ENCODE measurements around the gene FOXP1.
"Not testable (repeated sequence)": the region's sequence is repeated elsewhere in the genome, so short reads cannot be mapped to it uniquely, and the experiment has no call there.

The FOXP1 gene

GRCh38 chr3:71451812-71452211 is 131.7 kb downstream of the FOXP1 start:
- no peak for DNase-seq (ENCODE audit: low read depth in 2 of 2)

- DNase-seq (ENCODE audit: low read depth in 2 of 2): no peak
Observed at GRCh38 chr3:71451060-71451459, 132.5 kb downstream of the FOXP1 start.

GRCh38 chr3:71450162-71450561 is 133.4 kb downstream of the FOXP1 start:
- no peak for DNase-seq (ENCODE audit: low read depth in 2 of 2)

GRCh38 chr3:71447803-71448202 is 135.7 kb downstream of the FOXP1 start:
- no peak for DNase-seq (ENCODE audit: low read depth in 2 of 2)

- DNase-seq (ENCODE audit: low read depth in 2 of 2): no peak
Observed at GRCh38 chr3:71447197-71447596, 136.3 kb downstream of the FOXP1 start.

- DNase-seq (ENCODE audit: low read depth in 2 of 2): no peak
Observed at GRCh38 chr3:71446734-71447133, 136.8 kb downstream of the FOXP1 start.

- no peak for DNase-seq (ENCODE audit: low read depth in 2 of 2)
Observed at GRCh38 chr3:71446260-71446659, 137.3 kb downstream of the FOXP1 start.

GRCh38 chr3:71444861-71445259 is 138.7 kb downstream of the FOXP1 start:
- DNase-seq (ENCODE audit: low read depth in 2 of 2): no peak

- DNase-seq (ENCODE audit: low read depth in 2 of 2): no peak
Observed at GRCh38 chr3:71444028-71444860, 139.3 kb downstream of the FOXP1 start.

GRCh38 chr3:71443332-71443731 is 140.2 kb downstream of the FOXP1 start:
- no peak for DNase-seq (ENCODE audit: low read depth in 2 of 2)

GRCh38 chr3:71442652-71443042 is 140.9 kb downstream of the FOXP1 start:
- DNase-seq (ENCODE audit: low read depth in 2 of 2): no peak

GRCh38 chr3:71441925-71442651 is 141.4 kb downstream of the FOXP1 start:
- DNase-seq (ENCODE audit: low read depth in 2 of 2): no peak

- DNase-seq (ENCODE audit: low read depth in 2 of 2): no peak
Observed at GRCh38 chr3:71441217-71441924, 142.2 kb downstream of the FOXP1 start.

- no peak for DNase-seq (ENCODE audit: low read depth in 2 of 2)
Observed at GRCh38 chr3:71438904-71439303, 144.6 kb downstream of the FOXP1 start.

GRCh38 chr3:71438071-71438685 is 145.3 kb downstream of the FOXP1 start:
- no peak for DNase-seq (ENCODE audit: low read depth in 2 of 2)

- DNase-seq (ENCODE audit: low read depth in 2 of 2): peak; percentile 69 to 73
Observed at GRCh38 chr3:71436337-71436736, 147.2 kb downstream of the FOXP1 start.

- DNase-seq (ENCODE audit: low read depth in 2 of 2): not testable (repeated sequence)
Observed at GRCh38 chr3:71435836-71436235, 147.7 kb downstream of the FOXP1 start.

GRCh38 chr3:71433631-71434030 is 149.9 kb downstream of the FOXP1 start:
- no peak for DNase-seq (ENCODE audit: low read depth in 2 of 2)

GRCh38 chr3:71432044-71432975 is 151.2 kb downstream of the FOXP1 start:
- no peak for DNase-seq (ENCODE audit: low read depth in 2 of 2)

GRCh38 chr3:71430941-71431552 is 152.5 kb downstream of the FOXP1 start:
- no peak for DNase-seq (ENCODE audit: low read depth in 2 of 2)

- no peak for DNase-seq (ENCODE audit: low read depth in 2 of 2)
Observed at GRCh38 chr3:71429597-71429988, 153.9 kb downstream of the FOXP1 start.

Measured in fibroblast of skin of left biceps (primary cell).